GM12878 (cell line): ENCODE measurements around the gene EXOC4. TPM values are rescaled to one million over a fixed set of nuclear protein-coding genes. Genes with fewer than 3 reads are reported as not detected.

ENCODE experiments used
- ATAC-seq: fragments of 200-7000 bp; cut with Tn5 transposase; 3 replicates; pipeline ENCODE4 v1.9.1; 2020; ENCODE audit warnings: mild to moderate bottlenecking, moderate library complexity
- BruUV-seq: library from RNA; stranded (reverse); fragments of 400-500 nt; replicated peaks from 2 replicates; lab custom pipeline; 2021; lab: Mats Ljungman, UMichigan
- CTCF ChIA-PET: fragments of 300-600 bp; sonication (Branson Sonifier 250); formaldehyde crosslinking; extraction: SDS; loops from one replicate; lab custom pipeline; 2021; ENCODE audit warnings: inconsistent platforms; lab: Yijun Ruan, JAX
- POLR2A ChIA-PET: fragments of 350-600 bp; formaldehyde crosslinking; extraction: SDS; loops from one replicate; lab custom pipeline; 2021; ENCODE audit warnings: inconsistent platforms; lab: Charles Lee
- RAD21 ChIA-PET: fragments of 300-600 bp; sonication (Branson Sonifier 250); formaldehyde crosslinking; loops from one replicate; lab custom pipeline; 2023; ENCODE audit warnings: antibody characterized with exemption; ENCODE audit not compliant: unreplicated experiment; lab: Charles Lee
- SMC1A ChIA-PET: fragments of 300-600 bp; sonication (Branson Sonifier 250); formaldehyde crosslinking; loops from one replicate; lab custom pipeline; 2023; ENCODE audit not compliant: unreplicated experiment, uncharacterized antibody; lab: Charles Lee
- DNase-seq: peaks from one replicate; pipeline ENCODE4 v3.0.0-alpha.2; 2011; ENCODE audit warnings: low read depth, low spot score
- FAIRE-seq: peaks from 3 replicates; lab custom pipeline; 2011; peaks lifted over from hg19 to GRCh38; lab: Jason Lieb, UNC
- H2AFZ ChIP-seq: 2 replicates; pipeline ENCODE4 v1.6.0; 2011; ENCODE audit warnings: low read depth, low read length, control low read depth; ENCODE audit not compliant: control insufficient read depth
- H3K27ac ChIP-seq: 2 replicates; pipeline ENCODE4 v1.5.1; 2011; ENCODE audit warnings: control low read depth; ENCODE audit not compliant: control insufficient read depth, insufficient read depth
- H3K27me3 ChIP-seq, 2 experiments: replicated peaks in 1 of 2; 2 replicates each; pipeline versions ENCODE4 v1.6.0 to v1.6.1; 2011; ENCODE audit warnings: low read length in 1 of 2; ENCODE audit not compliant: control insufficient read depth in 2 of 2, insufficient read depth in 2 of 2
- H3K36me3 ChIP-seq, 2 experiments: 2 replicates each; pipeline ENCODE4 v1.5.1; 2011; ENCODE audit warnings: low read length in 1 of 2; ENCODE audit not compliant: control insufficient read depth in 2 of 2, insufficient read depth in 2 of 2
- H3K4me1 ChIP-seq: 2 replicates; pipeline ENCODE4 v1.6.1; 2011; ENCODE audit warnings: mild to moderate bottlenecking, low read length, moderate library complexity, mixed read lengths; ENCODE audit not compliant: control insufficient read depth, insufficient read depth
- H3K4me2 ChIP-seq: 2 replicates; pipeline ENCODE4 v1.6.0; 2011; ENCODE audit warnings: control low read depth; ENCODE audit not compliant: control insufficient read depth, insufficient read depth
- H3K4me3 ChIP-seq: fragments of 200-600 bp; sonication (generic); 2 replicates; pipeline ENCODE4 v1.5.1; 2016
- H3K79me2 ChIP-seq: 2 replicates; pipeline ENCODE4 v1.6.0; 2011; ENCODE audit warnings: low read length; ENCODE audit not compliant: control insufficient read depth, insufficient read depth
- H3K9ac ChIP-seq: 2 replicates; pipeline ENCODE4 v1.8.0; 2011; ENCODE audit warnings: low read length, control low read depth, mixed read lengths; ENCODE audit not compliant: control insufficient read depth, insufficient read depth
- H3K9me3 ChIP-seq: replicated peaks from 3 replicates; pipeline ENCODE4 v1.5.1; 2011; ENCODE audit warnings: mild to moderate bottlenecking, low read length; ENCODE audit not compliant: control insufficient read depth, insufficient read depth
- H4K20me1 ChIP-seq: 2 replicates; pipeline ENCODE4 v1.6.0; 2011; ENCODE audit not compliant: control insufficient read depth, insufficient read depth
- BHLHE40 ChIP-seq, 2 experiments: fragments of 450-650 bp in 1 of 2; IDR thresholded peaks; 2 replicates each; pipeline ENCODE4 v1.6.1; 2011 to 2017; ENCODE audit warnings: low read depth in 2 of 2, borderline replicate concordance in 1 of 2, improper control_type of control experiment in 1 of 2, low read length in 1 of 2, mild to moderate bottlenecking in 1 of 2
- BMI1 ChIP-seq: fragments of 450-650 bp; IDR thresholded peaks from 2 replicates; pipeline ENCODE4 v1.6.1; 2016; ENCODE audit warnings: mild to moderate bottlenecking, moderate library complexity, borderline replicate concordance
- E2F4 ChIP-seq: IDR thresholded peaks from 2 replicates; pipeline ENCODE4 v1.6.1; 2012; ENCODE audit warnings: low read depth, low read length, improper control_type of control experiment
- HCFC1 ChIP-seq: fragments of 150-350 bp; IDR thresholded peaks from 2 replicates; pipeline ENCODE4 v1.6.1; 2014; ENCODE audit warnings: low read length
- HDAC2 ChIP-seq: fragments of 200-600 bp; sonication (generic); IDR thresholded peaks from 2 replicates; pipeline ENCODE4 v1.6.1; 2017
- MTA3 ChIP-seq: IDR thresholded peaks from 2 replicates; pipeline ENCODE4 v1.6.1; 2012; ENCODE audit warnings: low read length, inconsistent platforms, borderline replicate concordance
- MXI1 ChIP-seq: fragments of 150-350 bp; IDR thresholded peaks from 2 replicates; pipeline ENCODE4 v1.6.1; 2011; ENCODE audit warnings: low read depth, mild to moderate bottlenecking, inconsistent platforms, low read length, improper control_type of control experiment
- NFIC ChIP-seq: IDR thresholded peaks from 2 replicates; pipeline ENCODE4 v1.6.1; 2012; ENCODE audit warnings: low read depth, mild to moderate bottlenecking, inconsistent platforms, low read length, moderate library complexity
- NR2F1 ChIP-seq: fragments of 450-650 bp; conservative IDR thresholded peaks from 2 replicates; pipeline ENCODE4 v1.6.1; 2017; ENCODE audit warnings: mild to moderate bottlenecking
- PAX5 ChIP-seq: IDR thresholded peaks from 2 replicates; pipeline ENCODE4 v1.6.1; 2011; ENCODE audit warnings: low read depth, low read length, borderline replicate concordance
- PRDM15 ChIP-seq: fragments of 450-650 bp; formaldehyde crosslinking; IDR thresholded peaks from 2 replicates; pipeline ENCODE4 v1.4.0; 2020; ENCODE audit warnings: mild to moderate bottlenecking, moderate library complexity
- RELA ChIP-seq: fragments of 450-650 bp; IDR thresholded peaks from 2 replicates; pipeline ENCODE4 v1.8.0; 2014; ENCODE audit warnings: borderline replicate concordance; ENCODE audit not compliant: partially characterized antibody
- RELB ChIP-seq: fragments of 450-650 bp; IDR thresholded peaks from 2 replicates; pipeline ENCODE4 v1.6.1; 2017; ENCODE audit warnings: low read depth, mild to moderate bottlenecking, moderate library complexity
- STAT3 ChIP-seq: IDR thresholded peaks from 2 replicates; pipeline ENCODE4 v1.6.1; 2011; ENCODE audit warnings: low read depth, low read length, improper control_type of control experiment
- SUZ12 ChIP-seq: fragments of 200-600 bp; sonication (generic); IDR thresholded peaks from one replicate; pipeline ENCODE4 v1.6.1; 2018; ENCODE audit warnings: antibody characterized with exemption, mild to moderate bottlenecking; ENCODE audit not compliant: unreplicated experiment
- TCF7 ChIP-seq: IDR thresholded peaks from 2 replicates; pipeline ENCODE4 v1.6.1; 2014; ENCODE audit warnings: antibody characterized with exemption, borderline replicate concordance
- YBX1 ChIP-seq: fragments of 450-650 bp; IDR thresholded peaks from 2 replicates; pipeline ENCODE4 v1.6.1; 2016; ENCODE audit warnings: antibody characterized with exemption
- YY1 ChIP-seq: IDR thresholded peaks from 2 replicates; pipeline ENCODE4 v1.6.1; 2011; ENCODE audit warnings: low read depth, mild to moderate bottlenecking, low read length
- ZZZ3 ChIP-seq: IDR thresholded peaks from 2 replicates; pipeline ENCODE4 v1.6.1; 2011; ENCODE audit warnings: low read depth; ENCODE audit not compliant: control insufficient read depth, insufficient read length
- WGBS: methylation state at CpG from one replicate; pipeline ENCODE4 v1.1.6; 2016; ENCODE audit warnings: low lambda C conversion rate; ENCODE audit not compliant: insufficient replicate concordance, insufficient coverage; ENCODE audit errors: missing lambda C conversion rate; 5-methylcytosine and 5-hydroxymethylcytosine counted together
- in situ Hi-C: fragments of 300-500 bp; cut with MboI; formaldehyde crosslinking; loops from 9 replicates; pipeline ENCODE4 v1.14.3; 2018; ENCODE audit warnings: mixed read lengths
- intact Hi-C: fragments of 100-400 bp; cut with micrococcal nuclease; formaldehyde crosslinking; loops from one replicate; pipeline ENCODE4 v1.14.2; 2022; ENCODE audit not compliant: unreplicated experiment
- polyA plus RNA-seq, 11 experiments: library from polyadenylated mRNA; depleted of rRNA in 4 of 11; unstranded in 6 of 11; stranded (reverse) in 5 of 11; fragments of >200 nt; fragmentation: Nextera tagmentation in 4 of 11; fragmentation: Illumina TruSeq in 1 of 11; extraction: Ambion mirVana in 4 of 11; extraction: Trizol in 1 of 11; gene quantifications; 1 replicate in 1 of 11; 2 replicates in 10 of 11; pipeline versions ENCODE4 v1.2.1 to v1.2.3, GENCODE V29; 2011 to 2016; ENCODE audit warnings: inconsistent platforms in 2 of 11, missing spikeins in 2 of 11, low read depth in 1 of 11
- total RNA-seq, 4 experiments: library from RNA; depleted of rRNA in 3 of 4; stranded (reverse); fragments of >200 nt in 3 of 4; fragmentation: Illumina TruSeq in 1 of 4; extraction: Trizol in 1 of 4; gene quantifications; 2 replicates each; pipeline versions ENCODE4 v1.2.1 to v1.2.3, GENCODE V29; 2013 to 2021

The EXOC4 gene
- total and polyA plus RNA-seq, 10 of the 15 experiments (the other 5 are each of a cell fraction or from before 2014, with no cell fraction given), result 13.2 to 44.5 (median 29.6) TPM

- Histone ChIP-seq H3K4me1 (no peaks in the 10 kb centered on the region), H3K79me2 (no peaks in the 10 kb centered on the region), H3K27me3 (no peaks in the 10 kb centered on the region), H3K36me3 (no peaks in the 10 kb centered on the region), H4K20me1 (no peaks in the 10 kb centered on the region), H3K9ac (no peak overlapping the region), H3K9me3 (no peaks in the 10 kb centered on the region), H2AFZ (no peak overlapping the region)
- WGBS, result 52% methylated on average over 1 of the region's 1 CpG
- SMC1A ChIA-PET, result no interaction called here
- DNase-seq (no peak), FAIRE-seq (no peak)
- CTCF ChIA-PET, result interaction anchor here (0.7 kb wide), 1 partner anchor 793 kb away, joined by 3 read pairs; no protein-coding TSS in a partner anchor
- intact Hi-C loops, result no loop called here
- no TSS peak for BruUV-seq
- no peak for TF ChIP-seq NFIC
- TF ChIP-seq ZZZ3, result no peak
- TF ChIP-seq TCF7, result no peak
- no peak for TF ChIP-seq BMI1
- no peak for TF ChIP-seq HDAC2
- TF ChIP-seq RELB, result no peak
- TF ChIP-seq HCFC1, result no peak
- TF ChIP-seq MTA3, result no peak
- no peak for TF ChIP-seq PAX5
- TF ChIP-seq STAT3, result no peak
- TF ChIP-seq NR2F1, result no peak
- no peak for TF ChIP-seq BHLHE40 (IDR thresholded peaks at IDR 0.05; ENCODE audit: borderline replicate concordance in 1 of 2, low read depth in 2 of 2, low read length in 1 of 2)
- TF ChIP-seq MXI1, result no peak
- TF ChIP-seq YY1, result no peak
- TF ChIP-seq E2F4, result no peak
- TF ChIP-seq YBX1, result no peak
- TF ChIP-seq SUZ12, result no peak
- no peak for TF ChIP-seq RELA
- TF ChIP-seq PRDM15 (CRISPR knock-in tag), result no peak
- TF ChIP-seq, all 136 proteins: peak for 0
- H3K4me2 ChIP-seq, result no peak overlapping the region
- POLR2A ChIA-PET, result no interaction called here
- in situ Hi-C loops, result no loop called here
- no peak for ATAC-seq
- no peak overlapping the region for H3K4me3 ChIP-seq
- H3K27ac ChIP-seq, result no peak overlapping the region
- RAD21 ChIA-PET, result no interaction called here
Measured at GRCh38 chr7:133528796-133529195, 275.9 kb downstream of the EXOC4 start.
